OCI-LY1 (cell line): ENCODE data around the gene ZBTB46.

Experiments used
- EZH2 ChIP-seq: fragments of 200-600 bp; sonication (generic), shearing (Covaris generic); IDR thresholded peaks from 2 replicates; pipeline ENCODE4 v1.8.0; 2017; ENCODE audit warnings: borderline replicate concordance, mixed run types, mild to moderate bottlenecking, antibody characterized with exemption, low read length, moderate library complexity, mixed read lengths
- TF ChIP-seq, protein P1 (sequence below): fragments of 200-600 bp; sonication (generic), shearing (Covaris generic); IDR thresholded peaks from 2 replicates; pipeline ENCODE4 v1.5.1; 2017; ENCODE audit warnings: mild to moderate bottlenecking, antibody characterized with exemption, low read length, moderate library complexity, mixed read lengths

DNA sequence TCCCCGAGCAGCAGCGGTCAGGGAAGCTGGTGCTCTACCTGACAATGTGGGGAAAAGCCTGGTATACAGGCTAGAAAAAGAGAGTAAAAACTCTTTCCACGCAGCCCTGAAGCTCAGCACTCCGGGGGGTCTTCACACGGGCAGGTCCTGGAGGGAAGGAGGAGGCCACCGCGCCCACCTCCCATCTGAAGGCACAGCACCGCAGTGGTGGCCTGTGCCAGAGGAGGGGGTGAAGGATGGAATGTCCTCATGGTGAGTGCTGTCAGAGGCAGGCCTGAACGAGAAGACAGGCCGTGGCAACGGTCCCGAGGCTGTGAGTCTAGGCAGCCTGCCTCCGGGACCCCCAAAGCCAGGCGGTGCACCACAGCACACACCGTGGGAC is 85.6 kb downstream of the ZBTB46 start:
- TF ChIP-seq, protein P1, sequence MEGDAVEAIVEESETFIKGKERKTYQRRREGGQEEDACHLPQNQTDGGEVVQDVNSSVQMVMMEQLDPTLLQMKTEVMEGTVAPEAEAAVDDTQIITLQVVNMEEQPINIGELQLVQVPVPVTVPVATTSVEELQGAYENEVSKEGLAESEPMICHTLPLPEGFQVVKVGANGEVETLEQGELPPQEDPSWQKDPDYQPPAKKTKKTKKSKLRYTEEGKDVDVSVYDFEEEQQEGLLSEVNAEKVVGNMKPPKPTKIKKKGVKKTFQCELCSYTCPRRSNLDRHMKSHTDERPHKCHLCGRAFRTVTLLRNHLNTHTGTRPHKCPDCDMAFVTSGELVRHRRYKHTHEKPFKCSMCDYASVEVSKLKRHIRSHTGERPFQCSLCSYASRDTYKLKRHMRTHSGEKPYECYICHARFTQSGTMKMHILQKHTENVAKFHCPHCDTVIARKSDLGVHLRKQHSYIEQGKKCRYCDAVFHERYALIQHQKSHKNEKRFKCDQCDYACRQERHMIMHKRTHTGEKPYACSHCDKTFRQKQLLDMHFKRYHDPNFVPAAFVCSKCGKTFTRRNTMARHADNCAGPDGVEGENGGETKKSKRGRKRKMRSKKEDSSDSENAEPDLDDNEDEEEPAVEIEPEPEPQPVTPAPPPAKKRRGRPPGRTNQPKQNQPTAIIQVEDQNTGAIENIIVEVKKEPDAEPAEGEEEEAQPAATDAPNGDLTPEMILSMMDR: no peak
- TF ChIP-seq EZH2: no peak
